ENCODE data around the gene GADD45B.

DNA sequence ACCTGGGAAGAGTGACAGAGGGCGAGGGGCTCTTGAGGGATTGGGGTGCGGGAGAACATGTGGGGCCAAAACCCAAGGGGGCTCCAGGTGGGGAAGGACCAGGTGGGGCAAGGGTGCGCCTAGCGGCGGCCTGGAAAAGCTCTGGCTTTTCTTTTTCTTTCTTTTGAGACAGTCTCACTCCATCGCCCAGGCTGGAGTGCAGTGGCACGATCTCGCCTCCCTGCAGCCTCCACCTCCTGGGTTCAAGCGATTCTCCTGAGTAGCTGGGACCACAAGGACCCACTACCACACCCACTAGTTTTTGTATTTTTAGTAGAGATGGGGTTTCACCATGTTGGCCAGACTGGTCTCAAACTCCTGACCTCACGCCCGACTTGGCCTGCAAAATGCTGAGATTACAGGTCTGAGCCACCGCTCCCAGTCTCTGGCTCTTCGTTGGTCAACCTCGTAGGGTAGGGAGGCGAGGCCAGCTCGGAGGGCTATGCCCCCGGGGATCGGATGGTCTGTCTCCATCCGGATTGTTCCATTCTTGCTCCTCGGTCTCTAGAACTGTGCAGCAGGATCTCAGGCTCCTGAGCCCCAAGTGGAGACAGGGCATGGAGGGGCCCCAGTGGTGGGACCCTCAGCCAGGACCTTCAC lies 3.7 kb downstream of the GADD45B start:
- TF ChIP-seq, protein P1, sequence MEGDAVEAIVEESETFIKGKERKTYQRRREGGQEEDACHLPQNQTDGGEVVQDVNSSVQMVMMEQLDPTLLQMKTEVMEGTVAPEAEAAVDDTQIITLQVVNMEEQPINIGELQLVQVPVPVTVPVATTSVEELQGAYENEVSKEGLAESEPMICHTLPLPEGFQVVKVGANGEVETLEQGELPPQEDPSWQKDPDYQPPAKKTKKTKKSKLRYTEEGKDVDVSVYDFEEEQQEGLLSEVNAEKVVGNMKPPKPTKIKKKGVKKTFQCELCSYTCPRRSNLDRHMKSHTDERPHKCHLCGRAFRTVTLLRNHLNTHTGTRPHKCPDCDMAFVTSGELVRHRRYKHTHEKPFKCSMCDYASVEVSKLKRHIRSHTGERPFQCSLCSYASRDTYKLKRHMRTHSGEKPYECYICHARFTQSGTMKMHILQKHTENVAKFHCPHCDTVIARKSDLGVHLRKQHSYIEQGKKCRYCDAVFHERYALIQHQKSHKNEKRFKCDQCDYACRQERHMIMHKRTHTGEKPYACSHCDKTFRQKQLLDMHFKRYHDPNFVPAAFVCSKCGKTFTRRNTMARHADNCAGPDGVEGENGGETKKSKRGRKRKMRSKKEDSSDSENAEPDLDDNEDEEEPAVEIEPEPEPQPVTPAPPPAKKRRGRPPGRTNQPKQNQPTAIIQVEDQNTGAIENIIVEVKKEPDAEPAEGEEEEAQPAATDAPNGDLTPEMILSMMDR (IDR thresholded peaks at IDR 0.05): no peak
- TF ChIP-seq POLR2A (IDR thresholded peaks at IDR 0.05): no peak
- no peak for TF ChIP-seq POLR2AphosphoS5 (IDR thresholded peaks at IDR 0.05)

Data from suprapubic skin (tissue), 4 donors.